Endodermal cell (in vitro differentiated cells): ENCODE data around the gene TFEC. TPM values are rescaled to one million over a fixed set of nuclear protein-coding genes. Genes with fewer than 3 reads are reported as not detected.
"Not testable (repeated sequence)": the region's sequence is repeated elsewhere in the genome, so short reads cannot be mapped to it uniquely, and the experiment has no call there.

ENCODE experiments used
- DNase-seq: peaks from one replicate; pipeline ENCODE4 v3.0.0-alpha.2; 2017
- H3K27ac ChIP-seq: 2 replicates; pipeline ENCODE4 v1.5.1; 2013; ENCODE audit warnings: mild to moderate bottlenecking, low read depth, low read length, moderate library complexity
- H3K27me3 ChIP-seq: 2 replicates; pipeline ENCODE4 v1.6.1; 2013; ENCODE audit warnings: mild to moderate bottlenecking, low read length, moderate library complexity; ENCODE audit not compliant: insufficient read depth, control insufficient read depth, poor library complexity, severe bottlenecking
- H3K36me3 ChIP-seq: 2 replicates; pipeline ENCODE4 v1.7.0; 2013; ENCODE audit warnings: mild to moderate bottlenecking, low read length, moderate library complexity; ENCODE audit not compliant: control insufficient read depth, insufficient read depth
- H3K4me1 ChIP-seq: one replicate; pipeline ENCODE4 v1.7.0; 2013; ENCODE audit warnings: low read length; ENCODE audit not compliant: control insufficient read depth, insufficient read depth
- H3K4me3 ChIP-seq: 2 replicates; pipeline ENCODE4 v1.5.1; 2013; ENCODE audit warnings: mild to moderate bottlenecking, low read length, moderate library complexity
- H3K9ac ChIP-seq: 2 replicates; pipeline ENCODE4 v1.6.1; 2013; ENCODE audit warnings: mild to moderate bottlenecking, low read length, moderate library complexity; ENCODE audit not compliant: poor library complexity, severe bottlenecking; ENCODE audit errors: extremely low read depth
- H3K9me3 ChIP-seq: 2 replicates; pipeline ENCODE4 v1.6.1; 2013; ENCODE audit warnings: mild to moderate bottlenecking, low read length, moderate library complexity; ENCODE audit not compliant: control insufficient read depth
- H3K27ac Mint-ChIP-seq: 2 replicates; pipeline ENCODE4 v1.8.0; 2020; ENCODE audit warnings: mixed read lengths
- H3K27me3 Mint-ChIP-seq: 2 replicates; pipeline ENCODE4 v1.8.0; 2021; ENCODE audit warnings: mild to moderate bottlenecking, mixed read lengths; ENCODE audit not compliant: insufficient read depth
- H3K36me3 Mint-ChIP-seq: 2 replicates; pipeline ENCODE4 v1.8.0; 2020; ENCODE audit warnings: low read depth, mixed read lengths
- H3K4me1 Mint-ChIP-seq: 2 replicates; pipeline ENCODE4 v1.8.0; 2020; ENCODE audit warnings: mixed read lengths
- H3K4me3 Mint-ChIP-seq: 2 replicates; pipeline ENCODE4 v1.8.0; 2020; ENCODE audit warnings: mild to moderate bottlenecking, moderate library complexity, mixed read lengths
- H3K9me3 Mint-ChIP-seq: 2 replicates; pipeline ENCODE4 v1.8.0; 2020; ENCODE audit warnings: mild to moderate bottlenecking, mixed read lengths
- WGBS, 2 experiments: methylation state at CpG; one replicate each; pipeline versions ENCODE4 v1.1.5 to v1.1.7; 2013; ENCODE audit warnings: missing lambda C conversion rate in 2 of 2, mixed read lengths in 1 of 2; ENCODE audit not compliant: insufficient coverage in 1 of 2, insufficient read length in 1 of 2; 5-methylcytosine and 5-hydroxymethylcytosine counted together
- total RNA-seq, 2 donors: library from RNA; stranded (reverse); fragmentation: NEBNext Ultra II Directional in 1 of 2; extraction: Animal tissue kit (Norgen Biotek cat#: 25700) in 1 of 2; gene quantifications; 2 replicates in 1 of 2; 3 replicates in 1 of 2; pipeline ENCODE4 v1.2.1, GENCODE V29; 2021
- TF ChIP-seq, protein P1 (sequence below): fragments of 200-600 bp; sonication (generic); conservative IDR thresholded peaks from 2 replicates; pipeline ENCODE4 v1.5.0; 2021; ENCODE audit warnings: antibody characterized with exemption, mild to moderate bottlenecking

TFEC gene
- total RNA-seq, 2 donors from 2014 or later: not detected

DNA sequence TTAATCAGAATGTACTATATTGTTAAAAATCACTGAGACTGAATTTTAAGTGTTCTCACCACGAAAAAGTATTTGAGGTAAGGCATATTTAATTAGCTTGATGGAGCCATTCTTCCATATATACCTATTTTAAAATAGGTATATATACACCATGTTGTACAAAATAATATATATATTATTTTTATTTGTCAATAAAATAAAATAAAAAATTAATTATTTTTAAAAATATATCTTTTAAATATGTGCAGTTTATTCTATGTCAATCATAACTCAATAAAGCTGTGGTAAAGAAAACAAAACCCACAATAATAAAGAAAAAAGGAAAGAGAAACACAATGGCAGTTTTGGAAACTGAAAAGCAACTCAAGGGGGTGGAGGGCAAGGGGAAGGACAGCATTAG, 33.6 kb upstream of the TFEC start:
- Mint-ChIP-seq H3K36me3 (no peaks in the 10 kb centered on the region), H3K4me3 (no peak overlapping the region), H3K27ac (no peak overlapping the region), H3K9me3 (no peaks in the 10 kb centered on the region), H3K27me3 (no peaks in the 10 kb centered on the region), H3K4me1 (no peaks in the 10 kb centered on the region)
- Histone ChIP-seq H3K9ac (no peak overlapping the region), H3K9me3 (no peaks in the 10 kb centered on the region), H3K36me3 (no peaks in the 10 kb centered on the region), H3K4me3 (no peak overlapping the region), H3K27ac (no peak overlapping the region), H3K27me3 (no peaks in the 10 kb centered on the region), H3K4me1 (no peaks in the 10 kb centered on the region)
- WGBS, 2 experiments: 100% methylated on average over 1 of the region's 1 CpG; no CpG with 5 or more reads in 1 of the 2 experiments
- DNase-seq: no peak
- TF ChIP-seq, protein P1, sequence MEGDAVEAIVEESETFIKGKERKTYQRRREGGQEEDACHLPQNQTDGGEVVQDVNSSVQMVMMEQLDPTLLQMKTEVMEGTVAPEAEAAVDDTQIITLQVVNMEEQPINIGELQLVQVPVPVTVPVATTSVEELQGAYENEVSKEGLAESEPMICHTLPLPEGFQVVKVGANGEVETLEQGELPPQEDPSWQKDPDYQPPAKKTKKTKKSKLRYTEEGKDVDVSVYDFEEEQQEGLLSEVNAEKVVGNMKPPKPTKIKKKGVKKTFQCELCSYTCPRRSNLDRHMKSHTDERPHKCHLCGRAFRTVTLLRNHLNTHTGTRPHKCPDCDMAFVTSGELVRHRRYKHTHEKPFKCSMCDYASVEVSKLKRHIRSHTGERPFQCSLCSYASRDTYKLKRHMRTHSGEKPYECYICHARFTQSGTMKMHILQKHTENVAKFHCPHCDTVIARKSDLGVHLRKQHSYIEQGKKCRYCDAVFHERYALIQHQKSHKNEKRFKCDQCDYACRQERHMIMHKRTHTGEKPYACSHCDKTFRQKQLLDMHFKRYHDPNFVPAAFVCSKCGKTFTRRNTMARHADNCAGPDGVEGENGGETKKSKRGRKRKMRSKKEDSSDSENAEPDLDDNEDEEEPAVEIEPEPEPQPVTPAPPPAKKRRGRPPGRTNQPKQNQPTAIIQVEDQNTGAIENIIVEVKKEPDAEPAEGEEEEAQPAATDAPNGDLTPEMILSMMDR: no peak

DNA sequence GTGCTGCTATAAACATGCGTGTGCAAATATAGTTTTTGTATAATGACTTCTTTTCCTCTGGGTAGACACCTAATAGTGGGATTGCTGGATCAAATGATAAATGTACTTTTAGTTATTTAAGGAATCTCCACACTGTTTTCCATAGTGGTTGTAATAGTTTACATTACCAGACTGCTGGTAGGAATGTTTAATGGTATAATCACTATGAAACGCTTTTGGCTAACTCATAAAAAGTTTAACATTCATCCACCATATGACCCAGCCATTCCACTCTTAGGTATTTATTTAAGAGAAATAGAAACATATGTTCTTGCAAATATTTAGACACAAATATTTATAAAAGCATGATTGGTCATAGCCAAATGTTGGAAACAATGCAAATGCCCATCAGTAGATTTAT, 32.1 kb upstream of the TFEC start:
- Histone ChIP-seq H3K4me1 (no peaks in the 10 kb centered on the region), H3K4me3 (no peak overlapping the region), H3K36me3 (no peaks in the 10 kb centered on the region), H3K9ac (no peak overlapping the region), H3K27me3 (no peaks in the 10 kb centered on the region), H3K27ac (no peak overlapping the region), H3K9me3 (no peaks in the 10 kb centered on the region)
- TF ChIP-seq, protein P1: no peak
- Mint-ChIP-seq H3K9me3 (no peaks in the 10 kb centered on the region), H3K27ac (no peak overlapping the region), H3K4me1 (no peaks in the 10 kb centered on the region), H3K36me3 (no peaks in the 10 kb centered on the region), H3K4me3 (no peak overlapping the region), H3K27me3 (no peaks in the 10 kb centered on the region)
- 100% methylated on average over 1 of the region's 2 CpGs; no CpG with 5 or more reads in 1 of the 2 experiments for WGBS, 2 experiments
- DNase-seq: no peak

DNA sequence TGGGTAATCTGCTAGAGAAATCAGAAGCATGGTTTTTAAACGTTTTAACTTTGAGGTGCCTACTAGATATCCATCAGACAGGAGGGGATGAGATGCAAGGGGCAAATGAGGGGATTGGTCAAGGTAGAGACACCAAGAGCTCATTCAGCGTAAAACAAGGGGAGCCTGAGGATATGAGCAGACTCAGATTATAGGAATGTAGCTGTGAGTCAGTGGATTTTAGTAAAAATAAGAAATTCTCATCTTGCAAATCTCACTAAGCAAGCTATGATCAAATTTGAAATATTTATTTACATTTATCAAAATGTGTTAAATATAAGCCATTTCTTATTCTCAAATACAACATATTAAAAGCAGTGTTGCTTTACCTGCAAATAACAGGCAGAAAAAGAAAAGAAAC, 21.4 kb upstream of the TFEC start:
- 13 to 66% methylated on average over 1 to 2 of the region's 2 CpGs for WGBS, 2 experiments
- Histone ChIP-seq H3K9ac (no peak overlapping the region), H3K27me3 (no peaks in the 10 kb centered on the region), H3K27ac (no peak overlapping the region), H3K4me3 (no peak overlapping the region), H3K4me1 (no peaks in the 10 kb centered on the region), H3K36me3 (no peaks in the 10 kb centered on the region), H3K9me3 (peaks cover 3% of the 10 kb centered on the region)
- no peak for DNase-seq
- no peaks in the 10 kb centered on the region for H3K27me3 Mint-ChIP-seq
- peaks cover 15% of the 10 kb centered on the region for H3K9me3 Mint-ChIP-seq
- H3K4me1 Mint-ChIP-seq: no peaks in the 10 kb centered on the region
- H3K27ac Mint-ChIP-seq: no peak overlapping the region
- TF ChIP-seq, protein P1: no peak
- no peaks in the 10 kb centered on the region for H3K36me3 Mint-ChIP-seq
- H3K4me3 Mint-ChIP-seq: no peak overlapping the region

DNA sequence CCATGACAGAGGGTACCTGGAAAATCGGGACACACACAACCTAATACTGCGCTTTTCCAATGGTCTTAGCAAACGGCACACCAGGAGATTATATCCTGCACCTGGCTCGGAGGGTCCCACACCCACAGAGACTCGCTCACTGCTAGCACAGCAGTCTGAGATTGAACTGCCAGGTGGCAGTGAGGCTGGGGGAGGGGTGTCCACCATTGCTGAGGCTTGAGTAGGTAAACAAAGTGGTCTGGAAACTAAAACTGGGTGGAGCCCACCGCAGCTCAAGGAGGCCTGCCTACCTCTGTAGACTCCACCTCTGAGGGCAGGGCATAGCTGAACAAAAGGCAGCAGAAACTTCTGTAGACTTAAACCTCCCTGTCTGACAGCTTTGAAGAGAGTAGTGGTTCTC, 16.7 kb upstream of the TFEC start:
- not testable (repeated sequence) for H3K9ac ChIP-seq, H3K27ac Mint-ChIP-seq, H3K4me3 Mint-ChIP-seq, H3K27ac ChIP-seq, H3K4me1 ChIP-seq, H3K27me3 ChIP-seq, H3K4me1 Mint-ChIP-seq, DNase-seq, H3K36me3 ChIP-seq, H3K4me3 ChIP-seq, H3K36me3 Mint-ChIP-seq, H3K27me3 Mint-ChIP-seq
- H3K9me3 ChIP-seq: peaks cover 11% of the 10 kb centered on the region
- WGBS, 2 experiments: 88 to 97% methylated on average over 5 to 6 of the region's 6 CpGs
- peaks cover 22% of the 10 kb centered on the region for H3K9me3 Mint-ChIP-seq
